Osteocyte (in vitro differentiated cells): ENCODE data around the gene RIPOR3. TPM values are rescaled to one million over a fixed set of nuclear protein-coding genes. Genes with fewer than 3 reads are reported as not detected.
"Not testable (repeated sequence)": the region's sequence is repeated elsewhere in the genome, so short reads cannot be mapped to it uniquely, and the experiment has no call there.

Source experiments
- DNase-seq: peaks from one replicate; pipeline ENCODE4 v3.0.0; 2021; ENCODE audit warnings: mixed read lengths; ENCODE audit not compliant: unreplicated experiment; ENCODE audit errors: extremely low spot score
- H3K27ac Mint-ChIP-seq: one replicate; pipeline ENCODE4 v1.8.0; 2021; ENCODE audit warnings: mild to moderate bottlenecking, mixed read lengths; ENCODE audit not compliant: unreplicated experiment
- H3K27me3 Mint-ChIP-seq: one replicate; pipeline ENCODE4 v1.8.0; 2021; ENCODE audit warnings: mixed read lengths; ENCODE audit not compliant: unreplicated experiment
- H3K36me3 Mint-ChIP-seq: one replicate; pipeline ENCODE4 v1.8.0; 2021; ENCODE audit warnings: mixed read lengths; ENCODE audit not compliant: unreplicated experiment
- H3K4me1 Mint-ChIP-seq: one replicate; pipeline ENCODE4 v1.8.0; 2021; ENCODE audit warnings: mixed read lengths; ENCODE audit not compliant: unreplicated experiment
- H3K4me3 Mint-ChIP-seq: one replicate; pipeline ENCODE4 v1.8.0; 2021; ENCODE audit warnings: mild to moderate bottlenecking, moderate library complexity, mixed read lengths; ENCODE audit not compliant: unreplicated experiment
- H3K9me3 Mint-ChIP-seq: one replicate; pipeline ENCODE4 v1.8.0; 2021; ENCODE audit warnings: mixed read lengths; ENCODE audit not compliant: unreplicated experiment
- CTCF ChIP-seq: fragments of 200-600 bp; sonication (generic); IDR thresholded peaks from 2 replicates; pipeline ENCODE4 v1.5.0; 2021; ENCODE audit warnings: antibody characterized with exemption, mild to moderate bottlenecking, moderate library complexity
- total RNA-seq: library from RNA; stranded (reverse); gene quantifications from 2 replicates; pipeline ENCODE4 v1.2.1, GENCODE V29; 2021

RIPOR3 gene
- total RNA-seq, 1 donor from 2014 or later, result 0.11 TPM

- no peaks in the 10 kb centered on the region for H3K4me1 Mint-ChIP-seq
Measured at GRCh38 chr20:50621068-50621665, 70.2 kb downstream of the RIPOR3 start.

GRCh38 chr20:50620459-50620858 lies 70.9 kb downstream of the RIPOR3 start:
- DNase-seq, H3K4me1 Mint-ChIP-seq, H3K9me3 Mint-ChIP-seq, H3K27ac Mint-ChIP-seq, H3K4me3 Mint-ChIP-seq, H3K27me3 Mint-ChIP-seq, H3K36me3 Mint-ChIP-seq: not testable (repeated sequence)

More at GRCh38 chr20:50621068-50621665, 70.2 kb downstream of the RIPOR3 start:
- H3K9me3 Mint-ChIP-seq, result no peaks in the 10 kb centered on the region
- no peak for TF ChIP-seq CTCF
- no peaks in the 10 kb centered on the region for H3K27me3 Mint-ChIP-seq
- H3K4me3 Mint-ChIP-seq, result no peak overlapping the region
- H3K27ac Mint-ChIP-seq, result no peak overlapping the region
- no peaks in the 10 kb centered on the region for H3K36me3 Mint-ChIP-seq
- DNase-seq, result no peak

- DNase-seq, result no peak
- no peaks in the 10 kb centered on the region for H3K36me3 Mint-ChIP-seq
- H3K27me3 Mint-ChIP-seq, result no peaks in the 10 kb centered on the region
- H3K4me3 Mint-ChIP-seq, result no peak overlapping the region
- H3K27ac Mint-ChIP-seq, result no peak overlapping the region
- no peak for TF ChIP-seq CTCF
- H3K4me1 Mint-ChIP-seq, result no peaks in the 10 kb centered on the region
- no peaks in the 10 kb centered on the region for H3K9me3 Mint-ChIP-seq
Measured at GRCh38 chr20:50618537-50618936, 72.8 kb downstream of the RIPOR3 start.

GRCh38 chr20:50617022-50617421 lies 74.3 kb downstream of the RIPOR3 start:
- Mint-ChIP-seq H3K4me3 (no peak overlapping the region), H3K27ac (no peak overlapping the region), H3K4me1 (no peaks in the 10 kb centered on the region), H3K36me3 (no peaks in the 10 kb centered on the region), H3K27me3 (peaks cover 4% of the 10 kb centered on the region), H3K9me3 (no peaks in the 10 kb centered on the region)
- DNase-seq, result no peak
- no peak for TF ChIP-seq CTCF

- H3K4me3 Mint-ChIP-seq, result no peak overlapping the region
- DNase-seq, result no peak
- no peaks in the 10 kb centered on the region for H3K4me1 Mint-ChIP-seq
- no peak for TF ChIP-seq CTCF
- H3K36me3 Mint-ChIP-seq, result no peaks in the 10 kb centered on the region
- no peak overlapping the region for H3K27ac Mint-ChIP-seq
- peaks cover 4% of the 10 kb centered on the region for H3K27me3 Mint-ChIP-seq
- H3K9me3 Mint-ChIP-seq, result no peaks in the 10 kb centered on the region
Measured at GRCh38 chr20:50615407-50615806, 75.9 kb downstream of the RIPOR3 start.
